SK-N-SH treated with all-trans-retinoic acid at 6 μM for 48 hours (cell line): ENCODE measurements around the gene FAR2.
A peak's percentile ranks its signal among the peaks of the same experiment; 100 is the strongest.

ENCODE experiments used
- ARNTL ChIP-seq: fragments of 450-650 bp; formaldehyde crosslinking; IDR thresholded peaks from 2 replicates; pipeline ENCODE4 v1.5.0; 2020; ENCODE audit warnings: low read depth, mild to moderate bottlenecking, moderate library complexity, borderline replicate concordance
- BACH2 ChIP-seq: fragments of 250-450 bp; sonication (Bioruptor Pico); IDR thresholded peaks from 2 replicates; pipeline ENCODE4 v1.9.0; 2021; ENCODE audit warnings: mild to moderate bottlenecking, borderline replicate concordance
- ESRRG ChIP-seq: fragments of 250-450 bp; sonication (Bioruptor Pico); IDR thresholded peaks from 2 replicates; pipeline ENCODE4 v1.6.1; 2021; ENCODE audit warnings: mild to moderate bottlenecking
- GLIS3 ChIP-seq: fragments of 250-450 bp; sonication (Bioruptor Pico); IDR thresholded peaks from 2 replicates; pipeline ENCODE4 v1.5.0; 2020; ENCODE audit warnings: mild to moderate bottlenecking, moderate library complexity
- PPARA ChIP-seq: fragments of 250-450 bp; sonication (Bioruptor Pico); IDR thresholded peaks from 2 replicates; pipeline ENCODE4 v1.5.0; 2020; ENCODE audit warnings: mild to moderate bottlenecking, borderline replicate concordance
- RARB ChIP-seq: fragments of 250-450 bp; sonication (Bioruptor Pico); IDR thresholded peaks from 2 replicates; pipeline ENCODE4 v1.8.0; 2021; ENCODE audit warnings: mild to moderate bottlenecking, moderate library complexity
- ZC3H10 ChIP-seq: fragments of 250-450 bp; sonication (Bioruptor Pico); IDR thresholded peaks from 2 replicates; pipeline ENCODE4 v1.5.1; 2021; ENCODE audit warnings: mild to moderate bottlenecking, moderate library complexity
- ZFP3 ChIP-seq: fragments of 250-450 bp; sonication (Bioruptor Pico); IDR thresholded peaks from 2 replicates; pipeline ENCODE4 v1.5.0; 2020; ENCODE audit warnings: mild to moderate bottlenecking, moderate library complexity
- ZNF70 ChIP-seq: fragments of 450-650 bp; formaldehyde crosslinking; IDR thresholded peaks from 2 replicates; pipeline ENCODE4 v1.5.0; 2020; ENCODE audit warnings: mild to moderate bottlenecking, moderate library complexity
- ZNF8 ChIP-seq: fragments of 450-650 bp; formaldehyde crosslinking; IDR thresholded peaks from 2 replicates; pipeline ENCODE4 v1.5.0; 2020; ENCODE audit warnings: mild to moderate bottlenecking, moderate library complexity
- TF ChIP-seq, protein P1 (sequence below): fragments of 250-450 bp; sonication (Bioruptor Pico); IDR thresholded peaks from 2 replicates; pipeline ENCODE4 v1.8.0; 2020; ENCODE audit warnings: mild to moderate bottlenecking, moderate library complexity, borderline replicate concordance
- TF ChIP-seq, protein P2 (sequence below): fragments of 250-450 bp; sonication (Bioruptor Pico); IDR thresholded peaks from 2 replicates; pipeline ENCODE4 v1.5.0; 2020; ENCODE audit warnings: mild to moderate bottlenecking, moderate library complexity
- TF ChIP-seq, protein P3 (sequence below): fragments of 250-450 bp; sonication (Bioruptor Pico); IDR thresholded peaks from 2 replicates; pipeline ENCODE4 v1.5.1; 2021; ENCODE audit warnings: mild to moderate bottlenecking, moderate library complexity
- TF ChIP-seq, protein P4 (sequence below): fragments of 250-450 bp; sonication (Bioruptor Pico); IDR thresholded peaks from 2 replicates; pipeline ENCODE4 v1.5.1; 2020; ENCODE audit warnings: low read depth, mild to moderate bottlenecking, moderate library complexity

DNA sequence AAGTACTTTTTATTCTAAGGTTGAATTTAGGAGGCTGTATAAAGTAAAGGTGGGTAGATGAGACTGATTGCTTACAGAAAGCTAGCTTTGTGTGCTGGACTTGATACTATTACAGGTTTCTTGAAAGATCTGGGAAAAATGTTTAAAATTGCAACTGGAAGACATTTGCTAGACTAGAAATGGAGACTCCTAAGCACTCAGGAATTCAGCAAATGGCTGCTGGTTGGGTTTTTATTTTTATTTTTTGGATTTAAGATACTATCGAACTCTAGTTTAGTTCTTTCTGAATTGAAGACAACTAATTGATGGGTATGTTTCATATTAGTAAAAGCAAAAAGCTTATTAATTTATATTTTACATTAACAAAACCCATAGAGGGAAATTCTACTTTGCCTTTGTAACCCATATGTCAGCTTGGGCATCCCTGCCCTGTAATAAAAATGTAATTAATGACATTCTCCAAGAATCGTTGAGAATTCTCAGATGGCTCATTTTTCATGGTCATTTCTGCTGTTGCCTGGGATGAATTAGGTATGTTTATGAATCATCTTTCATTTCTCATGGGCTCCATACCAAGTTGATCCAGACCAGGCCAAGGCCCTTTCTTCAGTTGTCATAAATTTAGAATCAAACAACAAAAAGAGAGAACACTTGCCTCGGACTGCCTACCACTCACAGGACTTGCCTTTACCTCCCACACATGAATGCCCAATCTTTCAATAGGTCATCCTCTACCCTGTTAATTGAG, 129.8 kb downstream of the FAR2 start:
- TF ChIP-seq GLIS3 (CRISPR knock-in tag): peak; percentile 88
- TF ChIP-seq, protein P1, sequence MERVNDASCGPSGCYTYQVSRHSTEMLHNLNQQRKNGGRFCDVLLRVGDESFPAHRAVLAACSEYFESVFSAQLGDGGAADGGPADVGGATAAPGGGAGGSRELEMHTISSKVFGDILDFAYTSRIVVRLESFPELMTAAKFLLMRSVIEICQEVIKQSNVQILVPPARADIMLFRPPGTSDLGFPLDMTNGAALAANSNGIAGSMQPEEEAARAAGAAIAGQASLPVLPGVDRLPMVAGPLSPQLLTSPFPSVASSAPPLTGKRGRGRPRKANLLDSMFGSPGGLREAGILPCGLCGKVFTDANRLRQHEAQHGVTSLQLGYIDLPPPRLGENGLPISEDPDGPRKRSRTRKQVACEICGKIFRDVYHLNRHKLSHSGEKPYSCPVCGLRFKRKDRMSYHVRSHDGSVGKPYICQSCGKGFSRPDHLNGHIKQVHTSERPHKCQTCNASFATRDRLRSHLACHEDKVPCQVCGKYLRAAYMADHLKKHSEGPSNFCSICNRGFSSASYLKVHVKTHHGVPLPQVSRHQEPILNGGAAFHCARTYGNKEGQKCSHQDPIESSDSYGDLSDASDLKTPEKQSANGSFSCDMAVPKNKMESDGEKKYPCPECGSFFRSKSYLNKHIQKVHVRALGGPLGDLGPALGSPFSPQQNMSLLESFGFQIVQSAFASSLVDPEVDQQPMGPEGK: peak; percentile 83
- TF ChIP-seq ARNTL (CRISPR knock-in tag): no peak
- TF ChIP-seq, protein P2, sequence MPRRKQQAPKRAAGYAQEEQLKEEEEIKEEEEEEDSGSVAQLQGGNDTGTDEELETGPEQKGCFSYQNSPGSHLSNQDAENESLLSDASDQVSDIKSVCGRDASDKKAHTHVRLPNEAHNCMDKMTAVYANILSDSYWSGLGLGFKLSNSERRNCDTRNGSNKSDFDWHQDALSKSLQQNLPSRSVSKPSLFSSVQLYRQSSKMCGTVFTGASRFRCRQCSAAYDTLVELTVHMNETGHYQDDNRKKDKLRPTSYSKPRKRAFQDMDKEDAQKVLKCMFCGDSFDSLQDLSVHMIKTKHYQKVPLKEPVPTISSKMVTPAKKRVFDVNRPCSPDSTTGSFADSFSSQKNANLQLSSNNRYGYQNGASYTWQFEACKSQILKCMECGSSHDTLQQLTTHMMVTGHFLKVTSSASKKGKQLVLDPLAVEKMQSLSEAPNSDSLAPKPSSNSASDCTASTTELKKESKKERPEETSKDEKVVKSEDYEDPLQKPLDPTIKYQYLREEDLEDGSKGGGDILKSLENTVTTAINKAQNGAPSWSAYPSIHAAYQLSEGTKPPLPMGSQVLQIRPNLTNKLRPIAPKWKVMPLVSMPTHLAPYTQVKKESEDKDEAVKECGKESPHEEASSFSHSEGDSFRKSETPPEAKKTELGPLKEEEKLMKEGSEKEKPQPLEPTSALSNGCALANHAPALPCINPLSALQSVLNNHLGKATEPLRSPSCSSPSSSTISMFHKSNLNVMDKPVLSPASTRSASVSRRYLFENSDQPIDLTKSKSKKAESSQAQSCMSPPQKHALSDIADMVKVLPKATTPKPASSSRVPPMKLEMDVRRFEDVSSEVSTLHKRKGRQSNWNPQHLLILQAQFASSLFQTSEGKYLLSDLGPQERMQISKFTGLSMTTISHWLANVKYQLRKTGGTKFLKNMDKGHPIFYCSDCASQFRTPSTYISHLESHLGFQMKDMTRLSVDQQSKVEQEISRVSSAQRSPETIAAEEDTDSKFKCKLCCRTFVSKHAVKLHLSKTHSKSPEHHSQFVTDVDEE (CRISPR knock-in tag): peak; percentile 73
- TF ChIP-seq BACH2 (CRISPR knock-in tag): no peak
- TF ChIP-seq ZFP3 (CRISPR knock-in tag): peak; percentile 42; the same call in 1 of the 2 replicates
- no peak for TF ChIP-seq PPARA (CRISPR knock-in tag)
- no peak for TF ChIP-seq ZNF70 (CRISPR knock-in tag)
- TF ChIP-seq ZC3H10 (CRISPR knock-in tag): peak; percentile 82; the same call in 1 of the 2 replicates
- TF ChIP-seq, protein P3, sequence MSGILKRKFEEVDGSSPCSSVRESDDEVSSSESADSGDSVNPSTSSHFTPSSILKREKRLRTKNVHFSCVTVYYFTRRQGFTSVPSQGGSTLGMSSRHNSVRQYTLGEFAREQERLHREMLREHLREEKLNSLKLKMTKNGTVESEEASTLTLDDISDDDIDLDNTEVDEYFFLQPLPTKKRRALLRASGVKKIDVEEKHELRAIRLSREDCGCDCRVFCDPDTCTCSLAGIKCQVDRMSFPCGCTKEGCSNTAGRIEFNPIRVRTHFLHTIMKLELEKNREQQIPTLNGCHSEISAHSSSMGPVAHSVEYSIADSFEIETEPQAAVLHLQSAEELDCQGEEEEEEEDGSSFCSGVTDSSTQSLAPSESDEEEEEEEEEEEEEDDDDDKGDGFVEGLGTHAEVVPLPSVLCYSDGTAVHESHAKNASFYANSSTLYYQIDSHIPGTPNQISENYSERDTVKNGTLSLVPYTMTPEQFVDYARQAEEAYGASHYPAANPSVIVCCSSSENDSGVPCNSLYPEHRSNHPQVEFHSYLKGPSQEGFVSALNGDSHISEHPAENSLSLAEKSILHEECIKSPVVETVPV (CRISPR knock-in tag): peak; percentile 89; the same call in 1 of the 2 replicates
- no peak for TF ChIP-seq ZNF8
- TF ChIP-seq ESRRG (CRISPR knock-in tag): peak; percentile 87; the same call in 1 of the 2 replicates
- TF ChIP-seq, protein P4, sequence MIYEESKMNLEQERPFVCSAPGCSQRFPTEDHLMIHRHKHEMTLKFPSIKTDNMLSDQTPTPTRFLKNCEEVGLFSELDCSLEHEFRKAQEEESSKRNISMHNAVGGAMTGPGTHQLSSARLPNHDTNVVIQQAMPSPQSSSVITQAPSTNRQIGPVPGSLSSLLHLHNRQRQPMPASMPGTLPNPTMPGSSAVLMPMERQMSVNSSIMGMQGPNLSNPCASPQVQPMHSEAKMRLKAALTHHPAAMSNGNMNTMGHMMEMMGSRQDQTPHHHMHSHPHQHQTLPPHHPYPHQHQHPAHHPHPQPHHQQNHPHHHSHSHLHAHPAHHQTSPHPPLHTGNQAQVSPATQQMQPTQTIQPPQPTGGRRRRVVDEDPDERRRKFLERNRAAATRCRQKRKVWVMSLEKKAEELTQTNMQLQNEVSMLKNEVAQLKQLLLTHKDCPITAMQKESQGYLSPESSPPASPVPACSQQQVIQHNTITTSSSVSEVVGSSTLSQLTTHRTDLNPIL: peak; percentile 91
- TF ChIP-seq RARB: peak; percentile 92
